ENCODE measurements around the gene C17orf50. TPM values are rescaled to one million over a fixed set of nuclear protein-coding genes. Genes with fewer than 3 reads are reported as not detected.

Gene C17orf50
- total RNA-seq, 1 experiment from 2014 or later, result not detected

GRCh38 chr17:35797370-35797769 is 36.7 kb downstream of the C17orf50 start:
- Histone ChIP-seq H3K79me2 (ENCODE audit: insufficient read depth, low read length) (no peaks in the 10 kb centered on the region), H3K4me1 (ENCODE audit: control insufficient read depth in 1 of 2, insufficient read depth in 2 of 2, low read length in 2 of 2) (peaks cover 8 to 22% of the 10 kb centered on the region in 2 experiments), H3K27me3 (ENCODE audit: insufficient read depth, low read length) (no peaks in the 10 kb centered on the region), H3K4me2 (ENCODE audit: low read length) (no peak overlapping the region), H2AFZ (ENCODE audit: low read depth, low read length, poor library complexity, severe bottlenecking) (no peak overlapping the region), H4K20me1 (ENCODE audit: insufficient read depth) (no peaks in the 10 kb centered on the region), H3K9me2 (ENCODE audit: insufficient read depth) (no peaks in the 10 kb centered on the region), H3K9ac (ENCODE audit: low read length) (no peak overlapping the region), H3K4me3 (replicated peaks in 1 of 2; ENCODE audit: low read depth in 1 of 2, low read length in 2 of 2) (no peak overlapping the region), H3K9me3 (ENCODE audit: control insufficient read depth in 1 of 2, insufficient read depth in 1 of 2, low read depth in 1 of 2, low read length in 2 of 2) (no peaks in the 10 kb centered on the region), H3K27ac (ENCODE audit: low read depth, low read length) (no peak overlapping the region), H3K36me3 (ENCODE audit: control insufficient read depth in 1 of 2, insufficient read depth in 2 of 2, low read length in 2 of 2) (no peaks in the 10 kb centered on the region)
- DNase-seq (ENCODE audit: low read depth, low spot score) (no peak), ATAC-seq (no peak)
- ChIA-PET CTCF (interaction anchor here (1.2 kb wide), 1 partner anchor 31 kb away, joined by 6 read pairs; no protein-coding TSS in a partner anchor), RAD21 (ENCODE audit: low non-redundant PET in 1 of 2, low total read pairs in 2 of 2, uncharacterized antibody in 2 of 2, unreplicated experiment in 2 of 2) (no interaction called here), POLR2A (interaction anchor here (3.6 kb wide), 1 partner anchor 11 kb away, joined by 14 read pairs; the partner anchor contains the start of gene TAF15)
- intact Hi-C loops (cut with micrococcal nuclease), result no loop called here
- BruUV-seq (replicated peaks), result no TSS peak
- TF ChIP-seq ELF1 (IDR thresholded peaks at IDR 0.05; ENCODE audit: borderline replicate concordance, low read depth), result no peak
- TF ChIP-seq YY1 (IDR thresholded peaks at IDR 0.05; ENCODE audit: extremely low read depth, insufficient replicate concordance, low read depth, low read length), result no peak
- no peak for TF ChIP-seq POLR2A (IDR thresholded peaks at IDR 0.05; ENCODE audit: borderline replicate concordance, extremely low read depth, insufficient read depth, insufficient read length)
- TF ChIP-seq CBX3 (IDR thresholded peaks at IDR 0.05; ENCODE audit: low read depth), result no peak
- no peak for TF ChIP-seq SRF (IDR thresholded peaks at IDR 0.05; ENCODE audit: low read depth)
- TF ChIP-seq RAD21 (IDR thresholded peaks at IDR 0.05; ENCODE audit: low read depth), result no peak
- no peak for TF ChIP-seq ATF3 (IDR thresholded peaks at IDR 0.05)
- TF ChIP-seq FOSL1 (IDR thresholded peaks at IDR 0.05; ENCODE audit: low read depth), result no peak
- TF ChIP-seq CTCF (IDR thresholded peaks at IDR 0.05 in 2 of 3, conservative IDR thresholded peaks at IDR 0.05 in 1 of 3; ENCODE audit: borderline replicate concordance in 1 of 3, insufficient read depth in 1 of 3, low read depth in 2 of 3, low read length in 2 of 3), result no peak
- TF ChIP-seq ZFX (IDR thresholded peaks at IDR 0.05), result no peak
- TF ChIP-seq ZNF274 (IDR thresholded peaks at IDR 0.05; ENCODE audit: low read depth, low read length), result no peak
- TF ChIP-seq JUND (IDR thresholded peaks at IDR 0.05), result no peak
- TF ChIP-seq EZH2 (IDR thresholded peaks at IDR 0.05), result no peak
- no peak for TF ChIP-seq MAX (IDR thresholded peaks at IDR 0.05)
- TF ChIP-seq REST (IDR thresholded peaks at IDR 0.05; ENCODE audit: low read depth), result no peak
- TF ChIP-seq SIN3A (IDR thresholded peaks at IDR 0.05; ENCODE audit: low read depth), result no peak
- TF ChIP-seq CEBPB (IDR thresholded peaks at IDR 0.05; ENCODE audit: low read depth), result no peak
- no peak for TF ChIP-seq EGR1 (IDR thresholded peaks at IDR 0.05; ENCODE audit: low read depth)
- no peak for TF ChIP-seq EZH2phosphoT487 (IDR thresholded peaks at IDR 0.05; ENCODE audit: borderline replicate concordance)

Measured in HCT116 (cell line).